Hepatocyte (in vitro differentiated cells): Measurements from ENCODE around the gene EVX2. TPM values are rescaled to one million over a fixed set of nuclear protein-coding genes. Genes with fewer than 3 reads are reported as not detected.

ENCODE experiments used
- DNase-seq: peaks from one replicate; pipeline ENCODE4 v3.0.0-alpha.2; 2016; ENCODE audit warnings: low spot score
- H2AFZ ChIP-seq: fragments of 200-600 bp; sonication (generic); 2 replicates; pipeline ENCODE4 v1.6.0; 2016; ENCODE audit warnings: antibody characterized with exemption, mild to moderate bottlenecking
- H3K27ac ChIP-seq: fragments of 200-600 bp; sonication (generic); 2 replicates; pipeline ENCODE4 v1.5.1; 2016; ENCODE audit warnings: mild to moderate bottlenecking
- H3K27me3 ChIP-seq: fragments of 200-600 bp; sonication (generic); 2 replicates; pipeline ENCODE4 v1.6.1; 2016
- H3K36me3 ChIP-seq: fragments of 200-600 bp; sonication (generic); replicated peaks from 2 replicates; pipeline ENCODE4 v1.5.1; 2016; ENCODE audit warnings: low read depth; ENCODE audit not compliant: insufficient read depth
- H3K4me1 ChIP-seq: fragments of 200-600 bp; sonication (generic); 2 replicates; pipeline ENCODE4 v1.5.1; 2016; ENCODE audit warnings: mild to moderate bottlenecking, moderate library complexity; ENCODE audit not compliant: insufficient read depth
- H3K4me2 ChIP-seq: fragments of 200-600 bp; sonication (generic); 2 replicates; pipeline ENCODE4 v1.6.0; 2016
- H3K4me3 ChIP-seq: fragments of 200-600 bp; sonication (generic); 2 replicates; pipeline ENCODE4 v1.5.1; 2016; ENCODE audit warnings: mild to moderate bottlenecking
- H3K79me2 ChIP-seq: fragments of 200-600 bp; sonication (generic); 2 replicates; pipeline ENCODE4 v1.6.0; 2017; ENCODE audit warnings: mild to moderate bottlenecking
- H3K9me2 ChIP-seq: fragments of 200-600 bp; sonication (generic); replicated peaks from 2 replicates; pipeline ENCODE4 v1.6.0; 2017; ENCODE audit warnings: mild to moderate bottlenecking; ENCODE audit not compliant: insufficient read depth
- H3K9me3 ChIP-seq: fragments of 200-600 bp; sonication (generic); 2 replicates; pipeline ENCODE4 v1.5.1; 2016; ENCODE audit warnings: low read depth, mild to moderate bottlenecking
- H4K20me1 ChIP-seq: fragments of 200-600 bp; sonication (generic); 2 replicates; pipeline ENCODE4 v1.6.0; 2016; ENCODE audit warnings: mild to moderate bottlenecking; ENCODE audit not compliant: insufficient read depth, poor library complexity, severe bottlenecking
- EZH2 ChIP-seq: fragments of 200-600 bp; sonication (generic); IDR thresholded peaks from 2 replicates; pipeline ENCODE4 v1.6.1; 2016; ENCODE audit warnings: antibody characterized with exemption, mild to moderate bottlenecking, borderline replicate concordance
- EZH2phosphoT487 ChIP-seq: fragments of 200-600 bp; sonication (generic); IDR thresholded peaks from one replicate; pipeline ENCODE4 v1.6.1; 2018; ENCODE audit warnings: antibody characterized with exemption, mild to moderate bottlenecking, low read depth, moderate library complexity; ENCODE audit not compliant: unreplicated experiment, severe bottlenecking
- whole genome bisulfite sequencing: methylation state at CpG from one replicate; pipeline ENCODE4 v1.1.6; 2016; ENCODE audit warnings: low lambda C conversion rate; ENCODE audit errors: missing lambda C conversion rate; 5-methylcytosine and 5-hydroxymethylcytosine counted together
- polyA plus RNA-seq: library from polyadenylated mRNA; unstranded; fragments of >200 nt; fragmentation: Nextera tagmentation; extraction: Ambion mirVana; gene quantifications from 2 replicates; pipeline ENCODE4 v1.2.1, GENCODE V29; 2016
- total RNA-seq: library from RNA; depleted of rRNA; stranded (reverse); fragments of >200 nt; gene quantifications from 2 replicates; pipeline ENCODE4 v1.2.3, GENCODE V29; 2014
- TF ChIP-seq, protein P1 (sequence below): fragments of 200-600 bp; sonication (generic); IDR thresholded peaks from 2 replicates; pipeline ENCODE4 v1.5.1; 2016; ENCODE audit warnings: antibody characterized with exemption, mild to moderate bottlenecking; ENCODE audit not compliant: poor library complexity

Gene EVX2
- total and polyA plus RNA-seq, 2 experiments from 2014 or later: 1.7 to 3.5 TPM

DNA sequence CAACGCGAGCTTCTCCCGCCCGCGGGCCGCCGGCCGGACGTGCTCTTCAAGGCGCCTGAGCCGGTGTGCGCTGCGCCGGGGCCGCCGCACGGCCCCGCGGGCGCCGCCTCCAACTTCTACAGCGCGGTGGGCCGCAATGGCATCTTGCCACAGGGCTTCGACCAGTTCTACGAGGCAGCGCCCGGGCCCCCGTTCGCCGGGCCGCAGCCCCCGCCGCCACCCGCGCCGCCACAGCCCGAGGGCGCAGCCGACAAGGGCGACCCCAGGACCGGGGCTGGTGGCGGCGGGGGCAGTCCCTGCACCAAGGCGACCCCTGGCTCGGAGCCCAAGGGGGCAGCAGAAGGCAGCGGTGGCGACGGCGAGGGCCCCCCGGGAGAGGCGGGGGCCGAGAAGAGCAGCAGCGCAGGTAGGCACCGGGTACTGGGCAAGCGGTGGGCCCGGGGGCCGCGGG is 24.0 kb upstream of the EVX2 start:
- Histone ChIP-seq H3K4me2 (peak overlapping the region; percentile 73), H3K79me2 (peaks cover 48% of the 10 kb centered on the region), H4K20me1 (peaks cover 24% of the 10 kb centered on the region), H3K36me3 (no peaks in the 10 kb centered on the region), H3K9me3 (no peaks in the 10 kb centered on the region), H3K4me1 (no peaks in the 10 kb centered on the region), H3K27ac (peak overlapping the region; percentile 65), H2AFZ (no peak overlapping the region), H3K4me3 (peak overlapping the region; percentile 29), H3K9me2 (no peaks in the 10 kb centered on the region), H3K27me3 (peaks cover 94% of the 10 kb centered on the region)
- 4% methylated on average over 22 of the region's 59 CpGs for WGBS
- TF ChIP-seq, protein P1, sequence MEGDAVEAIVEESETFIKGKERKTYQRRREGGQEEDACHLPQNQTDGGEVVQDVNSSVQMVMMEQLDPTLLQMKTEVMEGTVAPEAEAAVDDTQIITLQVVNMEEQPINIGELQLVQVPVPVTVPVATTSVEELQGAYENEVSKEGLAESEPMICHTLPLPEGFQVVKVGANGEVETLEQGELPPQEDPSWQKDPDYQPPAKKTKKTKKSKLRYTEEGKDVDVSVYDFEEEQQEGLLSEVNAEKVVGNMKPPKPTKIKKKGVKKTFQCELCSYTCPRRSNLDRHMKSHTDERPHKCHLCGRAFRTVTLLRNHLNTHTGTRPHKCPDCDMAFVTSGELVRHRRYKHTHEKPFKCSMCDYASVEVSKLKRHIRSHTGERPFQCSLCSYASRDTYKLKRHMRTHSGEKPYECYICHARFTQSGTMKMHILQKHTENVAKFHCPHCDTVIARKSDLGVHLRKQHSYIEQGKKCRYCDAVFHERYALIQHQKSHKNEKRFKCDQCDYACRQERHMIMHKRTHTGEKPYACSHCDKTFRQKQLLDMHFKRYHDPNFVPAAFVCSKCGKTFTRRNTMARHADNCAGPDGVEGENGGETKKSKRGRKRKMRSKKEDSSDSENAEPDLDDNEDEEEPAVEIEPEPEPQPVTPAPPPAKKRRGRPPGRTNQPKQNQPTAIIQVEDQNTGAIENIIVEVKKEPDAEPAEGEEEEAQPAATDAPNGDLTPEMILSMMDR: no peak
- no peak for TF ChIP-seq EZH2phosphoT487
- no peak for TF ChIP-seq EZH2
- no peak for DNase-seq

DNA sequence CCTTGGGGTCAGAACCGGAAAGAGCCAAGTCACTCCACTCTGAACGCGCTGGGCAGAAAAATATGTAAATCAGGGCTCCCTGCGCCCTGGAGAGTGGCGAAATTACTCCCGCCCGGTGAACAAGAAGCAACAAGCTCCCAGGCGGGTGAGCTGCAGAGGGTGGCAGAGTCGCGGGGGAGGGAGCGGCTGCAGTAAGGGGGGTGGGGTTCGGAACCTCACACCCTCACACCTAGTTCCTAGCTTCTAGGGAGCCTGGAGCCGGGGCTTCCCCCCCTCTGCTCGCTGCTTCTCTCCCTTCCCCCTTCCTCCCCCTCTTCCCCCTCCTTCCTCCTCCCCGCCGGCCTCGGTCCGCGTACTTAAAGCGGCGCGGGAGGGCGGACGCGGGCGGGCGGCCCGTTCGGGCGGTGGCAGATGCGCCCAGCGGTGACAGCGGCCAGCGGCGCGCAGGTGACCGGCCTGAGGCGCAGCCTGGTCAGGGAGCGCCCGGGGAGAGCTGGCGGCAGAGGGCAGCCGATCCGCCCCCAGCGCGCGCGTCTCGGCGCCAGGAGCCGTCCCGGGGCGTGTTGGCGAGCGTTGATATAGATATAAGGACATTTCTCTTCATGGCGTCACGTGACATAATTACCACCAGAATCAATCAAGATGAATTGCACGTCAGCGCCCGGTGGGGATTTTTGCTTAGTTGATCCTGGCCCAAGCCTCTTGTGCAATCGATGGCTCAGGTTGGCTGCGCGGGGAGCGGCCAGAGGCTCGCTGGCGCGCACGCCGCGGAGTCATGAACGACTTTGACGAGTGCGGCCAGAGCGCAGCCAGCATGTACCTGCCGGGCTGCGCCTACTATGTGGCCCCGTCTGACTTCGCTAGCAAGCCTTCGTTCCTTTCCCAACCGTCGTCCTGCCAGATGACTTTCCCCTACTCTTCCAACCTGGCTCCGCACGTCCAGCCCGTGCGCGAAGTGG is 23.1 kb upstream of the EVX2 start, which contains the start of gene HOXD11:
Gene HOXD11 (plus strand): TSS at position 700 of the 959 bp plus-strand sequence. CDS start 76 bp downstream, at position 776.
- peaks cover 48% of the 10 kb centered on the region for H3K79me2 ChIP-seq
- peaks cover 17% of the 10 kb centered on the region for H4K20me1 ChIP-seq
- H3K9me3 ChIP-seq: no peaks in the 10 kb centered on the region
- H3K27ac ChIP-seq: peak within 1 kb of the TSS; percentile 93
- 1% methylated on average over 75 of the region's 85 CpGs for WGBS
- no peaks in the 10 kb centered on the region for H3K9me2 ChIP-seq
- peak; percentile 50 for TF ChIP-seq EZH2phosphoT487
- TF ChIP-seq, protein P1: no peak
- H3K4me1 ChIP-seq: no peaks in the 10 kb centered on the region
- peaks cover 94% of the 10 kb centered on the region for H3K27me3 ChIP-seq
- H2AFZ ChIP-seq: no peak within 1 kb of the TSS
- peak within 1 kb of the TSS; percentile 70 for H3K4me3 ChIP-seq
- no peaks in the 10 kb centered on the region for H3K36me3 ChIP-seq
- no peak for DNase-seq
- peak within 1 kb of the TSS; percentile 91 for H3K4me2 ChIP-seq

DNA sequence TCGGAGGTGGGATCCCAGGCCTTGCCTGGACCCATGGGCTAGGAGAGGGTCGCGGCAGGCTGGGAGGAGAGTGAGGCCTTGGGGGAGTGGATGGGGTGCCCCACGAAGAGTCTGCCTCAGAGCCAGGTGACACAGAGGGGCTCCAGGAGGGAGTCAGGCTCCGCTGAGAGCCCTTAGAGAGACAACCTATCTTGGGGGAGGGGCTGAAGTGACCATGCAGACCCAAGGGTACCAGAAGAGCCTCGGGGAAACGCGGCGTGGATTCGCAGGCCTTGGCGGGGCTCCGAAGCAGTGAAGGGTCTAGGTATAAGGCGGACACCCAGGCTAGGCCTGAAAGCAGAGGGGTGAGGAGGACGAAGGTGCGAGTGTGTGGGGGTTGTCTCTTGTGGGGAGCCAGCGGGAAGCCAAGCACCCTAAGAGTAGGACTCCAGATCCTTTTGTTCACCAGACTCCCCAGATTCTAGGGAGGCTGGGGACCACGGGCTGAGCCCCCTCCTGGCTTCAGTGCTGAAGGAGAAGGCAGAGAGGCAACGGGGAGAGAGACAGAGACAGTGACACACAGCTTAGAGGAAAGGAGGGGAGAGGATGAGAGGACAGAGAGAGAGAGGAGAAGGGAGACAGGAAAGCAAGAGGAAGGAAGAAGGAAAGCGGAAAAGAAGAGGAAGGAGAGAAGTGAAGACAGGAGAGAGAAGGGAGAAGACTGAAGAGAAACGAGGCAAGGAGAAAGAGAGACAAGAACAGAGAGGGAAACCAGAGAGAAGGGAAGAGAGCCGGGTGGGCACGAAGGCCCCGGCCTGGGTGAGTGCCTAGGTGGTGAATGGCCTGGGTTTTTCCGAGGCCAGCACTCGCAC is 22.2 kb upstream of the EVX2 start:
- TF ChIP-seq EZH2 (no peak), EZH2phosphoT487 (no peak)
- Histone ChIP-seq H2AFZ (no peak overlapping the region), H3K9me3 (no peaks in the 10 kb centered on the region), H3K27ac (peak overlapping the region; percentile 93), H3K4me3 (peak overlapping the region; percentile 70), H3K4me1 (no peaks in the 10 kb centered on the region), H3K79me2 (peaks cover 55% of the 10 kb centered on the region), H3K36me3 (no peaks in the 10 kb centered on the region), H4K20me1 (peaks cover 13% of the 10 kb centered on the region), H3K4me2 (peak overlapping the region; percentile 91), H3K9me2 (no peaks in the 10 kb centered on the region), H3K27me3 (peaks cover 94% of the 10 kb centered on the region)
- 10% methylated on average over 24 of the region's 25 CpGs for WGBS
- no peak for DNase-seq
